Measurements from ENCODE around the gene CYP27A1. TPM values are rescaled to one million over a fixed set of nuclear protein-coding genes. Genes with fewer than 3 reads are reported as not detected.
"Not testable (repeated sequence)": the region's sequence is repeated elsewhere in the genome, so short reads cannot be mapped to it uniquely, and the experiment has no call there.

Gene CYP27A1
- total and polyA plus RNA-seq, 5 experiments from 2014 or later, result 0.14 to 0.53 (median 0.31) TPM

DNA sequence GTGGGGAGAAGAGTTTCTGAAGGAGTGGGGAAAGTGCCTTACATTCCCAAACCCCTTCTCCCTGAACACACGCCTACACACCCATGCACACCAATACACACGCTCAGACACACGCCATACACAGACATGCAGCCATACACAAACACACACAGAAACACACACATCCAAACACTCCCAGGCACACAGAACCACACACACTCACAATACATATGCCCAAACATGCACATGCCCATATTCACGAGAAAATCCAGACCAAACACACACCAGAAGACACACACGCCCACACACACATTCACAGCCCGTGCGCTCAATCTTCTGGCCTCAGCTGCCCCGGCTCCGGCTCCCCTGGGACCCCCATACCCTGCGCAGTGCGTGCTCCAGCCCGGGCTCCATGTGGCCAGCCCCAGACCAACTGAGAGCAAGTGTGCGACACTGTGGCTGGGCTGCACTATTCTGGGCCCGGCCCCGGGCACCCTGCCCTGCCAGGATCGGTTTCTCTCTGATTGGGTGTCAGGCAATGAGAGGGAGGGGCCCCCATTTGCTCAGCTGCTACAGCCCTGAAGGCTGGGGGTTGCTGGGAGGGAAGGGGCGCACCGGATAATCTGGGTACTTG is 49.5 kb downstream of the CYP27A1 start, which contains the start of gene PRKAG3:
Gene PRKAG3, minus strand, starts transcription at position 426 of the 613 bp plus-strand sequence.
- Mint-ChIP-seq H3K27ac (no peak within 1 kb of the TSS), H3K27me3 (peaks cover 15 to 74% (median 46%) of the 10 kb centered on the region in 5 donors), H3K9me3 (peaks cover 0 to 7% (median 0%) of the 10 kb centered on the region in 9 donors), H3K4me1 (no peaks in the 10 kb centered on the region), H3K4me3 (no peak within 1 kb of the TSS), H3K36me3 (peaks cover 0 to 4% (median 0%) of the 10 kb centered on the region in 3 donors)
- ATAC-seq, result no peak
- no peak for DNase-seq
- POLR2A ChIA-PET, result no interaction called here

DNA sequence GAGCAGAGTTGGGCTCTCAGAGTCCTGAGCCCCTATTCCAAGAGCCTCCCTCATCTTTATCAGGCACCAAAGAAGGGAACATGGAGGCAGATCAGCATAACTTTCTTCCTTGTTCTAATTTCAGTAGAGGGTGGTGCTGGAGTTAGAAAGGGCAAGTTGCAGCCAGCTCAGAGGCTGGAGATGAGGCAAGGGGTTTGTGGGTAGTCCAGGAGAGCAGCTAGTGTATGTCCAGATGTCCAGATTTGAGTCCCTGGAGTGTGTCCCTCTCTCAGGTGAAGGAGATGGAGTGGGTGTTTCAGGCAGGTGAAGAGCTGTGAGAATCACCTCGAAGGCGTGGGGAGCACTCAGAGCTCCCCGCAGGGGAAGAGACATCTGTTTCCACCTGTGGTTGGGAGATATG is 50.1 kb downstream of the CYP27A1 start:
- H3K9me3 Mint-ChIP-seq, result peaks cover 0 to 10% (median 4%) of the 10 kb centered on the region in 9 donors
- POLR2A ChIA-PET, result no interaction called here
- H3K4me1 Mint-ChIP-seq, result no peaks in the 10 kb centered on the region
- peaks cover 0 to 7% (median 1%) of the 10 kb centered on the region in 3 donors for H3K36me3 Mint-ChIP-seq
- ATAC-seq (no peak), DNase-seq (no peak)
- H3K27ac Mint-ChIP-seq, result no peak overlapping the region
- H3K4me3 Mint-ChIP-seq, result no peak overlapping the region
- peaks cover 15 to 76% (median 44%) of the 10 kb centered on the region in 5 donors for H3K27me3 Mint-ChIP-seq

- Mint-ChIP-seq H3K9me3 (peaks cover 2 to 15% (median 7%) of the 10 kb centered on the region in 9 donors), H3K4me3 (no peak overlapping the region), H3K4me1 (no peaks in the 10 kb centered on the region), H3K36me3 (peaks cover 0 to 11% (median 5%) of the 10 kb centered on the region in 3 donors), H3K27ac (no peak overlapping the region), H3K27me3 (peaks cover 17 to 76% (median 43%) of the 10 kb centered on the region in 5 donors)
- POLR2A ChIA-PET, result no interaction called here
- no peak for DNase-seq
- ATAC-seq, result no peak
These were observed 50.6 kb downstream of the CYP27A1 start for GRCh38 chr2:218832520-218832919.

GRCh38 chr2:218833023-218833609 is 51.2 kb downstream of the CYP27A1 start:
- no peak overlapping the region for H3K4me3 Mint-ChIP-seq
- peaks cover 0 to 17% (median 7%) of the 10 kb centered on the region in 3 donors for H3K36me3 Mint-ChIP-seq
- POLR2A ChIA-PET, result no interaction called here
- no peaks in the 10 kb centered on the region for H3K4me1 Mint-ChIP-seq
- DNase-seq (no peak), ATAC-seq (no peak)
- H3K27ac Mint-ChIP-seq, result no peak overlapping the region
- H3K27me3 Mint-ChIP-seq, result peaks cover 19 to 75% (median 48%) of the 10 kb centered on the region in 5 donors
- peaks cover 3 to 21% (median 12%) of the 10 kb centered on the region in 9 donors for H3K9me3 Mint-ChIP-seq

DNA sequence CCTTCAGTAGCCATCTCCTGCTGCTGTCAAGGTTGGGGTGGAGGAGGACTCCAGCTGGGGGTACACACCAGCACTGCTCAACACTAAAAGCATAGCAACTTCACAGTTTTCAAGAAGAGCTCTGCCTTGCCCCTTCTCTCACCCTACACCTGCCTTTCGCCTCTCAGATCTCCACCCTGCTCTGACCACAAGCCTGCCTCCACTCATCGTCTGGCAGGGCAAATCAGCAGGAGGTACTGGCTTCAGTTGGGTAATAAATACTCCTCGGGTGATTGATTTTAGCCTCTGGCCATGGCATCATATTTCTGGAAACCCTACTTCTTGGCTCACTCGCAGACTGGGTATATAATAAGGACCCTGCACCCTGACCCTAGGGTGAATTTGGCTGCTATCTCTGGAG is 52.7 kb downstream of the CYP27A1 start:
- Mint-ChIP-seq H3K9me3 (peaks cover 3 to 21% (median 16%) of the 10 kb centered on the region in 9 donors), H3K4me3 (no peak overlapping the region), H3K36me3 (peaks cover 0 to 18% (median 7%) of the 10 kb centered on the region in 3 donors), H3K27me3 (peaks cover 27 to 72% (median 56%) of the 10 kb centered on the region in 5 donors), H3K27ac (no peak overlapping the region), H3K4me1 (no peaks in the 10 kb centered on the region)
- ATAC-seq, result no peak
- POLR2A ChIA-PET, result no interaction called here
- no peak for DNase-seq

DNA sequence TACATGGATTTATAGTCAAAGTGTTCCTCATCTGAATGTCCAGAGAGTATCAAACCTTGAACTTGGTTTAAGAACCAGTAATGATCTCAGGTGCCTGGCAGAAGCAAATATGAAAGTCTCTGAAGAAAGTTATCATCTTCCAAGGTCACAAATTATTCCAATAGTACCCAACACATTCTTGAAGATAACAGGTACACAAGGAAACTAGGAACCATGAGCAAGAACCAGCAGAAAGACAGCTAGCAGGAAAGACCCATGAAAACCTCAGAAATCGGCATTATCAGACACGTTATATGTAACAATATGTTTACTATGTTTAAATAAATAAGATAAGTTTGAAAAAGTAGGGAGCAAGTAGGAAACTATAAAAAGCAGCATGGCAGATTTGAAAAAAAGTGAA is 55.5 kb downstream of the CYP27A1 start:
- Mint-ChIP-seq H3K9me3 (peaks cover 3 to 21% (median 16%) of the 10 kb centered on the region in 9 donors), H3K4me1 (no peaks in the 10 kb centered on the region), H3K36me3 (peaks cover 0 to 14% (median 7%) of the 10 kb centered on the region in 3 donors), H3K27ac (no peak overlapping the region), H3K27me3 (peaks cover 27 to 64% (median 56%) of the 10 kb centered on the region in 5 donors), H3K4me3 (no peak overlapping the region)
- ATAC-seq (no peak), DNase-seq (no peak)
- POLR2A ChIA-PET, result no interaction called here

DNA sequence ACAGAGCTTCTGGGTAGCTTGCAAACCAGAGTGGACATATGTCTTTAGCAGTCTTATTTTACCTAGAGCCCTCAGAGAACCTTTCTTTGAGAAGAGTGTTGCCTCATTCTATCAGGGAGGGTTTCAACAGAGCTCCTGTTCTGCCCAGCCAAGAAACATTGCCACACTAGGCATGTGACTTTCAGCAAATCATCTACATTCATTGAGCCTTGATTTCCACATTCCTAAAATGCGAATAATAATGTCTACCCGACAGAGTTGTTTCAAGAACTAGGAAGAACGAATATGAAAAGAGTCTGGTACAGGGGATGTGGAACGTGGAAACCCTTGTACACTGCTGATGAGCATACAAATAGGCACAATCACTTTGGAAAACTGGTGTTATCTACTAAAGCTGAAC is 57.5 kb downstream of the CYP27A1 start:
- ATAC-seq (no peak), DNase-seq (no peak)
- POLR2A ChIA-PET, result no interaction called here
- no peaks in the 10 kb centered on the region for H3K4me1 Mint-ChIP-seq
- peaks cover 22 to 52% (median 47%) of the 10 kb centered on the region in 5 donors for H3K27me3 Mint-ChIP-seq
- H3K9me3 Mint-ChIP-seq, result peaks cover 6 to 25% (median 16%) of the 10 kb centered on the region in 9 donors
- H3K36me3 Mint-ChIP-seq, result peaks cover 0 to 21% (median 7%) of the 10 kb centered on the region in 3 donors
- no peak overlapping the region for H3K4me3 Mint-ChIP-seq
- H3K27ac Mint-ChIP-seq, result no peak overlapping the region

GRCh38 chr2:218839888-218840287 is 57.9 kb downstream of the CYP27A1 start:
- peaks cover 0 to 21% (median 7%) of the 10 kb centered on the region in 3 donors for H3K36me3 Mint-ChIP-seq
- H3K4me3 Mint-ChIP-seq, result no peak overlapping the region
- peaks cover 6 to 25% (median 16%) of the 10 kb centered on the region in 9 donors for H3K9me3 Mint-ChIP-seq
- H3K27me3 Mint-ChIP-seq, result peaks cover 19 to 51% (median 44%) of the 10 kb centered on the region in 5 donors
- DNase-seq (no peak), ATAC-seq (no peak)
- H3K4me1 Mint-ChIP-seq, result no peaks in the 10 kb centered on the region
- no peak overlapping the region for H3K27ac Mint-ChIP-seq
- POLR2A ChIA-PET, result no interaction called here

DNA sequence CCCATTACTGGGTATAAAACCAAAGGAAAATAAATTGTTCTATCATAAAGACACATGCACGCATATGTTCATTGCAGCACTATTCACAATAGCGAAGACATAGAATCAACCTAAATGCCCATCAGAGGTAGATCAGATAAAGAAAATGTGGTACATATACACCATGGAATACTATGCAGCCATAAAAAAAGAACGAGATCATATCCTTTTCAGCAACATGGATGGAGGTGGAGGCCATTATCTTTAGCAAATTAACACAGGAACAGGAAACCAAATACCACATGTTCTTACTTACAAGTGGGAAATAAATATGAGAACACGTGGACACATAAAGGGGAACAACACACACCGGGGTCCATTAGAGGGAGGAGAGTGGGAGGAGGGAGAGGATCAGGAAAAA is 62.4 kb downstream of the CYP27A1 start:
- H3K4me1 Mint-ChIP-seq, H3K27ac Mint-ChIP-seq, H3K4me3 Mint-ChIP-seq, DNase-seq, POLR2A ChIA-PET, ATAC-seq, H3K36me3 Mint-ChIP-seq: not testable (repeated sequence)
- peaks cover 0 to 11% (median 0%) of the 10 kb centered on the region in 9 donors for H3K9me3 Mint-ChIP-seq
- H3K27me3 Mint-ChIP-seq, result peaks cover 7 to 27% (median 23%) of the 10 kb centered on the region in 5 donors

GRCh38 chr2:218846963-218847362 is 65.0 kb downstream of the CYP27A1 start:
- H3K4me1 Mint-ChIP-seq, H3K36me3 Mint-ChIP-seq, H3K27ac Mint-ChIP-seq, DNase-seq, ATAC-seq, H3K4me3 Mint-ChIP-seq: not testable (repeated sequence)
- Mint-ChIP-seq H3K27me3 (peaks cover 12 to 27% (median 14%) of the 10 kb centered on the region in 5 donors), H3K9me3 (peaks cover 0 to 11% (median 0%) of the 10 kb centered on the region in 9 donors)
- POLR2A ChIA-PET, result interaction anchor here (0.6 to 0.7 kb wide), 2 partner anchors 136 to 447 kb away, joined by 3 read pairs; partner anchors contain the start of genes CTDSP1 and TTLL4

GRCh38 chr2:218849721-218850120 is 67.8 kb downstream of the CYP27A1 start:
- no peaks in the 10 kb centered on the region for H3K36me3 Mint-ChIP-seq
- POLR2A ChIA-PET, result interaction anchor here (0.5 kb wide), 1 partner anchor 403 kb away, joined by 3 read pairs; no protein-coding TSS in a partner anchor
- DNase-seq (no peak), ATAC-seq (no peak)
- no peak overlapping the region for H3K27ac Mint-ChIP-seq
- H3K4me1 Mint-ChIP-seq, result peaks cover 0 to 7% (median 1%) of the 10 kb centered on the region in 4 donors
- peaks cover 0 to 4% (median 0%) of the 10 kb centered on the region in 9 donors for H3K9me3 Mint-ChIP-seq
- peaks cover 15 to 45% (median 31%) of the 10 kb centered on the region in 5 donors for H3K27me3 Mint-ChIP-seq
- no peak overlapping the region for H3K4me3 Mint-ChIP-seq

DNA sequence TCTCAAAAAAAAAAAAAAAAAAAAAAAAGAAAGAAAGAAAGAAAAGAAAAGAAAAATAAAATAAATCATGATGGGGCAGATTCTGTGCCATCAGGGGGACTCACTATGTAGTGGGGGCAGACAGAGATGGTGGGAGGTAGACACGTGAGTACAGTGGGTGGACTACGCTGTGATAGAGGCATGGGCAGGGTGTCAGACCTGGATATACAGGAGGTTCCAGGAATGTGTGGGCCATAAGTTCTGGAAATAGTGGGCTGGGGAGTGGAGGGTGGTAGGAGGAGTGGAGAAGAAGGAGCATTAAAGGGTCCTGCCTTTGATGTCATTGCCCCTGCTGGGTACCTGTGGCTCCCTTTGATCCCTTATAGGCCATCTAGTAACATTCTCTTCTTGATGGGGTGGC is 68.8 kb downstream of the CYP27A1 start:
- no peak for ATAC-seq
- no peak for DNase-seq
- H3K27ac Mint-ChIP-seq, result no peak overlapping the region
- peaks cover 0 to 4% (median 0%) of the 10 kb centered on the region in 9 donors for H3K9me3 Mint-ChIP-seq
- POLR2A ChIA-PET, result no interaction called here
- peaks cover 22 to 54% (median 40%) of the 10 kb centered on the region in 5 donors for H3K27me3 Mint-ChIP-seq
- H3K4me1 Mint-ChIP-seq, result peaks cover 0 to 7% (median 1%) of the 10 kb centered on the region in 4 donors
- H3K4me3 Mint-ChIP-seq, result no peak overlapping the region
- H3K36me3 Mint-ChIP-seq, result peaks cover 0 to under 1% (median 0%) of the 10 kb centered on the region in 3 donors

GRCh38 chr2:218851286-218851685 is 69.3 kb downstream of the CYP27A1 start:
- peaks cover 0 to 4% (median 0%) of the 10 kb centered on the region in 3 donors for H3K36me3 Mint-ChIP-seq
- peaks cover 0 to 4% (median 0%) of the 10 kb centered on the region in 9 donors for H3K9me3 Mint-ChIP-seq
- ATAC-seq, result no peak
- H3K4me3 Mint-ChIP-seq, result no peak overlapping the region
- no peak for DNase-seq
- POLR2A ChIA-PET, result interaction anchor here (0.7 kb wide), 1 partner anchor 51 kb away, joined by 3 read pairs; no protein-coding TSS in a partner anchor
- H3K4me1 Mint-ChIP-seq, result peaks cover 0 to 7% (median 4%) of the 10 kb centered on the region in 4 donors
- H3K27ac Mint-ChIP-seq, result no peak overlapping the region
- H3K27me3 Mint-ChIP-seq, result peaks cover 22 to 59% (median 45%) of the 10 kb centered on the region in 5 donors

Measured in naive thymus-derived CD8-positive, alpha-beta T cell (primary cell).